ENCODE measurements around the gene DVL3. TPM values are rescaled to one million over a fixed set of nuclear protein-coding genes. Genes with fewer than 3 reads are reported as not detected.

The DVL3 gene
- total RNA-seq, 1 experiment from 2014 or later, result 60.7 TPM

- intact Hi-C loops (cut with micrococcal nuclease), result no loop called here
- H3K4me3 ChIP-seq (replicated peaks in 1 of 2; ENCODE audit: low read depth in 1 of 2, low read length in 2 of 2), result peak within 1 kb of the TSS; percentile 98 to 100
- DNase-seq (ENCODE audit: low read depth, low spot score), result no peak
- H4K20me1 ChIP-seq (ENCODE audit: insufficient read depth), result no peaks in the 10 kb centered on the region
- H3K4me2 ChIP-seq (ENCODE audit: low read length), result peak within 1 kb of the TSS; percentile 96
- ChIA-PET RAD21 (ENCODE audit: low non-redundant PET in 1 of 2, low total read pairs in 2 of 2, uncharacterized antibody in 2 of 2, unreplicated experiment in 2 of 2) (interaction anchor here in 1 of 2 experiments (0.6 kb wide), 1 partner anchor 100 kb away, joined by 3 read pairs; no protein-coding TSS in a partner anchor), CTCF (interaction anchor here (1.6 kb wide), 2 partner anchors 10 to 41 kb away, joined by 5 to 6 read pairs; no protein-coding TSS in a partner anchor), POLR2A (interaction anchor here (0.9 to 1.6 kb wide), 3 partner anchors 10 to 40 kb away, joined by 3 to 12 read pairs (median 4); partner anchors contain the start of gene AP2M1)
- peaks cover 53 to 63% of the 10 kb centered on the region in 2 experiments for H3K36me3 ChIP-seq (ENCODE audit: control insufficient read depth in 1 of 2, insufficient read depth in 2 of 2, low read length in 2 of 2)
- peaks cover 6 to 20% of the 10 kb centered on the region in 2 experiments for H3K4me1 ChIP-seq (ENCODE audit: control insufficient read depth in 1 of 2, insufficient read depth in 2 of 2, low read length in 2 of 2)
- H3K27me3 ChIP-seq (ENCODE audit: insufficient read depth, low read length), result no peaks in the 10 kb centered on the region
- ATAC-seq, result peak; percentile 41
- H3K79me2 ChIP-seq (ENCODE audit: insufficient read depth, low read length), result peaks cover 48% of the 10 kb centered on the region
- H3K9me2 ChIP-seq (ENCODE audit: insufficient read depth), result no peaks in the 10 kb centered on the region
- peak within 1 kb of the TSS; percentile 88 for H3K27ac ChIP-seq (ENCODE audit: low read depth, low read length)
- BruUV-seq (replicated peaks), result no TSS peak
- H3K9ac ChIP-seq (ENCODE audit: low read length), result peak within 1 kb of the TSS; percentile 91
- TF ChIP-seq SRF (IDR thresholded peaks at IDR 0.05; ENCODE audit: low read depth), result no peak
- peak; percentile 88 for TF ChIP-seq POLR2AphosphoS5 (IDR thresholded peaks at IDR 0.05; ENCODE audit: low read depth, low read length)
- TF ChIP-seq YY1 (IDR thresholded peaks at IDR 0.05; ENCODE audit: extremely low read depth, insufficient replicate concordance, low read depth, low read length), result peak; percentile 95
- TF ChIP-seq EGR1 (IDR thresholded peaks at IDR 0.05; ENCODE audit: low read depth), result no peak
- no peak for TF ChIP-seq REST (IDR thresholded peaks at IDR 0.05; ENCODE audit: low read depth)
- TF ChIP-seq ZFX (IDR thresholded peaks at IDR 0.05), result peak; percentile 37; the same call in 1 of the 2 replicates
- no peaks in the 10 kb centered on the region for H3K9me3 ChIP-seq (ENCODE audit: control insufficient read depth in 1 of 2, insufficient read depth in 1 of 2, low read depth in 1 of 2, low read length in 2 of 2)
- no peak within 1 kb of the TSS for H2AFZ ChIP-seq (ENCODE audit: low read depth, low read length, poor library complexity, severe bottlenecking)
Measured at GRCh38 chr3:184186184-184186901, 31.2 kb downstream of the DVL3 start, which contains the start of gene ABCF3. ABCF3 (plus strand) TSS chr3:184186199; CDS start chr3:184186208, 9 bp downstream.
